HG03175 (cell line): ENCODE data around the gene TRIP10.
"Not testable (repeated sequence)": the region's sequence is repeated elsewhere in the genome, so short reads cannot be mapped to it uniquely, and the experiment has no call there.

Source experiments
- ATAC-seq: cut with Tn5 transposase; IDR thresholded peaks from one replicate; pipeline ENCODE4 v1.9.1; 2021; ENCODE audit warnings: mild to moderate bottlenecking, moderate library complexity; ENCODE audit not compliant: unreplicated experiment

TRIP10 gene, protein sequence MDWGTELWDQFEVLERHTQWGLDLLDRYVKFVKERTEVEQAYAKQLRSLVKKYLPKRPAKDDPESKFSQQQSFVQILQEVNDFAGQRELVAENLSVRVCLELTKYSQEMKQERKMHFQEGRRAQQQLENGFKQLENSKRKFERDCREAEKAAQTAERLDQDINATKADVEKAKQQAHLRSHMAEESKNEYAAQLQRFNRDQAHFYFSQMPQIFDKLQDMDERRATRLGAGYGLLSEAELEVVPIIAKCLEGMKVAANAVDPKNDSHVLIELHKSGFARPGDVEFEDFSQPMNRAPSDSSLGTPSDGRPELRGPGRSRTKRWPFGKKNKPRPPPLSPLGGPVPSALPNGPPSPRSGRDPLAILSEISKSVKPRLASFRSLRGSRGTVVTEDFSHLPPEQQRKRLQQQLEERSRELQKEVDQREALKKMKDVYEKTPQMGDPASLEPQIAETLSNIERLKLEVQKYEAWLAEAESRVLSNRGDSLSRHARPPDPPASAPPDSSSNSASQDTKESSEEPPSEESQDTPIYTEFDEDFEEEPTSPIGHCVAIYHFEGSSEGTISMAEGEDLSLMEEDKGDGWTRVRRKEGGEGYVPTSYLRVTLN

DNA sequence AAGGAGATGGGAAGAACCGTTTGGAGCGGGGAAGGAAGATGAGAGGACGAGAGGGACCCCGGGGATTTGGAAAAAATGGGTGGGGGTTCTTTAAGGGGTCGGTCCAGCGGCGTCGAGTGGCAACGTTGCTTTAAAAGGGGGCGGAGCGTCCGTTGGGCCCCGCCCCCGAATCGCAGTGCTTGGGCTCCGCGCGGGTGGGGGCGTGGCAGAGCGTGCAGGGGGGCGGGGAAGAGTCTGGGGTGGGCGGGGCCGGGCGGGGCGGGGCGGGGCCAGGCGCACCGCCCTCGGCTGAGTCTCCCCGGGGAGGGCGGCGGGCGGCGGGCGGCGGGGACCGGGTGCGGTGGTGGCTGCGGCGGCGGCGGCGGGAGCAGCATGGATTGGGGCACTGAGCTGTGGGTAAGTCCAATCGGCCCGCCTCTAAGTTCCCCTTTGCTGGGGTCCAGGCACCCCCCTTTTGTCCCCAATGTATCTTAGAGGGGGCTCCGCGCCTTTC, at the start of gene TRIP10:
Gene TRIP10, plus strand, starts transcription at position 291 of the 493 bp plus-strand sequence. Its CDS starts 82 bp downstream, at position 373.
- ATAC-seq: no peak

- no peak for ATAC-seq
Observed at GRCh38 chr19:6690160-6690885, 49.2 kb upstream of the TRIP10 start.

DNA sequence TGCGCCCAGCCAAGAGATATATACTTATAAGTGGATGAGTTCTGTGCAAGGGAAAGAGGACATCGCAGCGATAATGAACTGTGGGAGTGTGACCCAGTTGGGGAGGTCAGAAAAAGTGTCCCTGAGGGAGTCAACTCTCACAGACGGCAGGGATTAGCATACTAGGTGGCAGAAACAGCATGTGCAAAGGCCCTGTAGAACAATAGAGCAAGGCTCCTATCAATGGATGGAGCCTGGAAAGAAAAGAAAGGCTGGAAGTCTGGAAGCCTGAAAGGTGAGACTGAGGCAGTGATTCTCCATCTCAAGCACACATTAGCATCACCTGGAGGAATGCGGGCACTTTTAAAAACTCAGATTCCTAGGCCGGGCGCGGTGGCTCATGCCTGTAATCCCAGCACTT, 48.1 kb upstream of the TRIP10 start:
- no peak for ATAC-seq

GRCh38 chr19:6692027-6692426, 47.5 kb upstream of the TRIP10 start:
- no peak for ATAC-seq

GRCh38 chr19:6693056-6693471, 46.4 kb upstream of the TRIP10 start:
- no peak for ATAC-seq

GRCh38 chr19:6693681-6694080, 45.8 kb upstream of the TRIP10 start:
- no peak for ATAC-seq

DNA sequence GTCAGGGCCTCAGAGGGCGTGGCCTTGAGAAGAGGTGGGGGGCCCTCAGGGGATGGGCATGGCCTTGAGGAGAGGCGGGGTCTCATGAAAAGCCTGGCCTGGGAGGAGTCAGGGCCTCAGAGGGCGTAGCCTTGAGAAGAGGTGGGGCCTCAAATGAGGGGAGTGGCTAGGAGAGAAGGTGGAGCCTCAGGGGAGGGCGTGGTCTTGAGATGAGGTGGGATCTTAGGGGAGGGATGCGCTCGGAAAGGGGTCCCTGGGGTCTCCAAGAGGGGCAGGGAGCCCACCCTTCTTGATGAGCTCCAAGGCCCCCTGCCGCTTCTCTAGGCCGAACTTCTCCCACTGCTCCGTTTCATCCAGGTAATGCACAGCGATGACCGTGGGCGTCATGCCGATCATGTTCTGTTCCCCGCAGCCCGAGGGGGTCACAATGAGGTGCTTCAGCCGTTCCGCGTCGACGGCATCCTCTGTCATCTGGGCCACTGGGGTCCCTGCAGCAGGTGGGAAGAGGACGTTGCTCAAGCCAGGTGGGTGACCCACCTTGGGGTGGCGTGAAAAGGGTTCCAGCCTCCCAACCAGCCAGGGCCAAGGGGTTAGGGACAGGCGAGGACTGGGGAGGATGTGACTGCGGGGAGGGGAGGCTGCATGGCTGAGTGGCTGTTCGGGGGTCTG, 45.2 kb upstream of the TRIP10 start:
- no peak for ATAC-seq

- no peak for ATAC-seq
Observed at GRCh38 chr19:6696239-6696820, 43.1 kb upstream of the TRIP10 start.

DNA sequence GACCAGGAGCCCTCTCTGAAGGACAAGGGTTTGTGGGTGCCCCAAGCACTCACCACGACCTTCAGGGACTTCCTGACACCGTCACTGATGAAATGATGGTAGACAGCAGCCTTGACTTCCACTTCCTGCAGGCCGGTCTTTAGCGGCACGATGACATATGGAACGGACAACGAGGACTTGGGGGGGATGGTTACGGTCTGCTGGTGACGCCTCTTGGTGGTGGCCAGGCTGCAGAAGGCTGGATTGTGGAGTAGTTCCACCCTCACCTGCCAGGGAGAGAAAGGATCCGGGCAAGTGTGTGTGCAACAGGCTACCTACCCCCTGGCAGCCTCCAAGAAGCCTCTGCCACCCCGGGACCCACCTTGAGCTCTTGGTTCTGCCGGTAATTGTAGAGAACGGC, 42.2 kb upstream of the TRIP10 start:
- ATAC-seq: no peak

DNA sequence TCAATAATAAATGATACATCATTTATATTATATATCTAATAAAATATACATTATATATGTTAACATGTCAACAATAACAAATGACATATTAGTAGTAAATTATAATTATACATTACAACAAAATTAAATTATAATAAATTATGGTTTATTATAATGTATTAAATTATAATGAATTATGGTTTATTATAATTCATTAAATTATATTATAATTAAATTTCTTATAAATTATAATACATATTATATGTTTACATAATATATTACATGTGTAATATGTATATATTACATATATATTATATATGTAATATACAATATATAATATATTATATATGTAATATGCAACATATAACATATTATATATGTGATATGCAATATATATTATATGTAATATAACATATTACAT, 39.5 kb upstream of the TRIP10 start:
- ATAC-seq: no peak

GRCh38 chr19:6700586-6701316, 38.7 kb upstream of the TRIP10 start:
- ATAC-seq: no peak

- ATAC-seq: no peak
Observed at GRCh38 chr19:6705931-6706632, 33.4 kb upstream of the TRIP10 start.

GRCh38 chr19:6706633-6706958, 32.9 kb upstream of the TRIP10 start:
- ATAC-seq: no peak

- no peak for ATAC-seq
Observed at GRCh38 chr19:6707011-6707657, 32.3 kb upstream of the TRIP10 start.

DNA sequence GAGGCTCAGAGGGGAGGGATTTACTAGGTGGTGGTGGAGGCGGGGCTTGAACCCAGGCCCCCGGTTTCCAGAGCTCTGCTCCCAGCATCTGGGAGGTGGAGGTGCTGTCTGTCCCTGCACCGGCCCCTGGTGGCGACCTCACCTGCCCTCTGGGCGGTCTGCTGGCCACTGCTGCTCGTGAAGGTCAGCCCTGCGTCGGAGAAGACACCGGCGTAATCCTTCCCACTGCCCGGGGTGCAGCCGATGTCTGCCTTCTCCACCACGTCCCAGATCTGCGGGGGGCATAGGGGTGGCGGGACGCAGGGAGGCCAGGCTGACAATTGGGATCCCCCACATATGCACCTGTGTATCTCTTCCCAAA, 31.8 kb upstream of the TRIP10 start:
- ATAC-seq: no peak

DNA sequence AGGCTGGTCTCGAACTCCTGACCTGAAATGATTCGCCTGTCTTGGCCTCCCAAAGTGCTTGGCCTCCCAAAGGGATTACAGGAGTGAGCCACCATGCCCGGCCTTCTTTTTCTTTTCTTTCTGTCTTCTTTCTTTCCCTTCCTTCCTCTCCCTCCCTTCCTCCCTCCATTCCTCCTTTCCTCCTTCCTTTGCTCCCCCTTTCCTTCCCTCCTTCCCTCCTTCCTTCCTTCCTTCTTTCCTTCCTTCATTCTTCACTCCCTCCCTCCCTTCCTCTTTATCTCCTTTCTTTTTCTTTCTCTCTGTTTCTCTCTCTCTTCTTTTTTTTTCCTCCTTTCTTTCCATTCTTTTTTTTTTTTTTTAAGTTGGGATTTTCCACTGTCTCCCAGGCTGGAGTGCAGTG, 31.1 kb upstream of the TRIP10 start:
- ATAC-seq: no peak

DNA sequence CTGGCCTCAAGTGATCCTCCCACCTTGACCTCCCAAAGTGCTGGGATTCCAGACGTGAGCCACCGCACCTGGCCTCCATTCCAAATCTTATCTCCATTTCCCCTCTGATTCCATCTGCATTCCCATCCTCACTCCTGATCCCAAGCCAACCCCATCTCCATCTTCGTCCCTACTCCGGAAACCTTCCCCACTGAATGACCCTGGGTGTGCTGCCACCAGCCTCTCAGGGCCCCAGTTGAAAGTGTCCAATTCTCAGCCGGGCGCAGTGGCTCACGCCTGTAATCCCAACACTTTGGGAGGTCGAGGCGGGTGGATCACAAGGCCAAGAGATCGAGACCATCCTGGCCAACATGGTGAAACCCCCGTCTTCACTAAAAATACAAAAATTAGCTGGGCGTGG, 30.6 kb upstream of the TRIP10 start:
- not testable (repeated sequence) for ATAC-seq

- no peak for ATAC-seq
Observed at GRCh38 chr19:6709549-6709948, 29.9 kb upstream of the TRIP10 start.
